NCI-H526 (cell line): ENCODE data around the gene MPPED1.
A peak's percentile ranks its signal among the peaks of the same experiment; 100 is the strongest.

Experiments
- DNase-seq, 2 experiments: peaks; one replicate each; lab custom pipeline; 2025; lab: John Stamatoyannopoulos, UW

MPPED1 gene

DNA sequence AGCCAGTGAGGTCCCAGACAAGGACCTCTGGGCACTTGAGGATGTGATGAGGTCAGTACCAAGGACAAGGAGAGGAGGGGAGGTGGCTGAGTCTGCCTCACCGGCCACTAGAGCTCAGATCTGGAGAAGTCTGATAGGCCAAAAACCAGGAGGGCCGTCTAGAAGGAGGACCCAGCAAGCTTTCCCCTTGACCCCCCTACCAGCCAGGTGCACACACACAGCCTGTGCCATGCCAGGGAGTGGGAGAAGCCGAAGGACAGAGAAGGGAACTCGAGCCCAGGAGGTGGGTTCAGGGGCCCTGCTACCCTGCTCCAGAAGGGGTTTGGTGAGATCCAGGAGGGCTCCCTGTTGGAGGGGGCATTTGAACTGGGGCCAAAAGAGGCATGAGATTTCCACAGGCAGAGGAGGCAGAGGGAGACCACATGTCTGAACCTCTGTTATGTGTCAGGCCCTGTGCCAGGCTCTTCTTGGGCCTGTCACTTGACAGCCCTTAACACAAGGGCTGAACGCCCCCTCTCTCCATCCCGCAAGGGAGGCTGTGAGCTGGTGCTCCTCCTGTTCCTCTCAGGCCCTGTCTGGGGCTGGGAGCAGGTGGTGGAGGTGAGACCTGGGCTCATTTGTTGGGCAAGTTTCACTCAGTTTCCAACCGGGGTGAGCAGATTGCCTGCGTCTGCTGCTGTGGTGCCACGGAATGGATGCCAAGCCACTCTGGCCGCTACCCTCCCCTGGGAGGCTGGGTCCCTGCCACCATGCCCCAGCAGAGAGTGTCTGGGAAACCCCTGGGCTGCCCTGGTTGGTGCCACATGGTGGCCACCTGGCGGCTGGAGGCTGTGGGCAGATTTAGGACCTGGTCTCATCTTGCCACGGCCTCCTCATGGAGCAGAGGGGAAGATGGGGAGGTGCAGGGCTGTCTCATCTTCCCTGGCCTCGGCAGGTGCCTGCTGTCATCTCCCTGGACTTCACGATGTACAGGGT is 65.2 kb downstream of the MPPED1 start:
- DNase-seq = no peak

DNA sequence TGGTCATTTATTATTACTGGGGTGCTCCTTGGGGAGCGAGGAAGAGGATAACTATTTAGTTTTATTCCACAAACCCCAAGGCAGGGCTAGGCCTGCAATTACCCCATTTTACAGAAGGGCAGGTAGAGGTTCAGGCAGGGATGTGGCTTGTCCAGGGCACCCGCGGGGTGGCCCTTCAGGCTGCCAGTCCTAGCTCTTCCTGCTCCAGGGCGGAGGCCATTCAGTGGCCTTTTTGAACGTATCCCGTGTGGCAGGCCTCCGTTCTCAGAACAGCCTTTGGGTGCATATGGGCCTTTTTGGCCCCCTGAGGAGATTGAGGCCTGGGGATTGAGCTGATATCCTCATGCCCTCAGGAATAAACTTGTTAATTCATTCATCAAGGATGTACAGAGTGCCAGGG is 66.2 kb downstream of the MPPED1 start:
- DNase-seq = no peak

DNA sequence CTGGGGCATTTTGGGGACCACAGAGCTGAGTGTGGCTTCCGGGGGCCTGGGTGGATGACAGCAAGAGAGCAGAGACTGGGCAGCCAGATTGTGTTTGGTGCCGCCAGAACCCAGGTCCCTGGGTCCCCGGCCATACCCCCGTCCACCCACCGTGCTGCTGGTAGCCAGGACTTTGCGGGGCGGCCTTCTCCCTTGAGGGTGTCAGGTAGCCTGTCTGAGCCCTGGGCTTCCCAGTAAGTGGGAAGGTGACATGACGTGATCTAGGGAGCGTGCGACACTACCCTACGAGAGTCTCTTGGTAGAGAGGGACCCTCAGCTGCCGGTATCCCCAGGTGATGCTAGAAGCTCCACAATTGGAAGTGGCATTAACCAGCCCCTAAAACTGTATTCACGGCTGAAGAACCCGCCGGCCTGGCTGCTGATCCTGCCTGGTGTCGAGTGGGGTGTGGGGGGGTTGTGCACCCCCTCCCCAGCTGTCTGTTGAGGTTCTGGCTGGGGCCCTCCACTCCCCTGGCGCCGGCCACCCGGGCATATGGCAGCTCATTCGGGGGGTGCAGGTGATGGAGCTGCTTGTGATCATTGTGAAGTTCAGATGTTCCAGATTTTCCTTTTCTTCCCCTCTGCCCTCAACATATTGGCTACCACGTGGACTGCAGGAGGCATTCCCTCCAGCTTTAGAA is 66.9 kb downstream of the MPPED1 start:
- DNase-seq = no peak

DNA sequence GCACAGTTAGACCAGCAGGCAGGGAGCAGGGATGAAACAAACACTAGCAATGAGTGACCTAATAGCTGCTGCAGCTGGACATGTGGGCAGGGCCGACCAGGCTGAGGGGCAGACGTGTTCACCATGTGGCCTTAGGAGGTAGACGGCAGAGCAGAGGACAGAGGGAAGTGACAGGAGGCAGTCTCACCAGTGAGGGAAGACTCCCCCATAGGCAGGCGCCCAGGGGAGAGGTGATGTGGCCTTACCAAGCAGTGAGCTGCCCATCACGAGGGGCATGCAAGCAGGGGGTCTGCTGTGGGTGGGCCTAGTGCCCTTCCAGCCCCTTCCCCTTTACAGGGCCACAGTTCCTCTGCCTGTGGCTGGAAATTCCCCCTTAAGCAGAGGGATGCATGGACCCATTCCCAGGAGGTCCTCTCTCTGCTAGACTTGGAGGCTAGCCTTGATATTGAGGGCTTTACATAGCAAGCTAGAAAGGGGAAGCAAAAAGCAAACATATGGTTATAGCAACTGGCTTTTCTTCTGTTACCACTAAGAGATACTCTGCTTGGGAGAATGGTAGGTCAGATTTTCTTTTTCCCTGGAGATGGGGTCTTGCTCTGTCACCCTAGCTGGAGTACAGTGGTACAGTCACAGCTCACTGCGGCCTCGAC is 67.6 kb downstream of the MPPED1 start:
- no peak for DNase-seq

DNA sequence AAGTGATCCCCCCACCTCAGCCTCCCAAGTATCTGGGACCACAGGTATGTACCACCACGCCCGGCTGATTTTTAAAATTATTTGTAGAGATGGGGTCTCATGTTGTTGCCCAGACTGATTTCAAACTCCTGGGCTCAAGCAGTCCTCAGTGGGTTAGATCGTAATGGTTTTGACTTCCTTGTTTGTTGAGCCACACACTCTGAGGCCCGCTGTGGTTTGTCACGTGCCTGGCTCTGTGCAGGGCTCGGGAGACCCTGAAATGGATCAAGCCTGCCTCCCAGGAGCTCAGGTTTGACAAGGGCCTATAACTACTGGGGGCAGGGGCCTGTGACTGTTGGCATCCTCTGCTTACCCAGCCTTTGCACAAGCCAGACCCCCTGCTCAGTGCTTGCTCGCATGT is 68.1 kb downstream of the MPPED1 start:
- DNase-seq = no peak

DNA sequence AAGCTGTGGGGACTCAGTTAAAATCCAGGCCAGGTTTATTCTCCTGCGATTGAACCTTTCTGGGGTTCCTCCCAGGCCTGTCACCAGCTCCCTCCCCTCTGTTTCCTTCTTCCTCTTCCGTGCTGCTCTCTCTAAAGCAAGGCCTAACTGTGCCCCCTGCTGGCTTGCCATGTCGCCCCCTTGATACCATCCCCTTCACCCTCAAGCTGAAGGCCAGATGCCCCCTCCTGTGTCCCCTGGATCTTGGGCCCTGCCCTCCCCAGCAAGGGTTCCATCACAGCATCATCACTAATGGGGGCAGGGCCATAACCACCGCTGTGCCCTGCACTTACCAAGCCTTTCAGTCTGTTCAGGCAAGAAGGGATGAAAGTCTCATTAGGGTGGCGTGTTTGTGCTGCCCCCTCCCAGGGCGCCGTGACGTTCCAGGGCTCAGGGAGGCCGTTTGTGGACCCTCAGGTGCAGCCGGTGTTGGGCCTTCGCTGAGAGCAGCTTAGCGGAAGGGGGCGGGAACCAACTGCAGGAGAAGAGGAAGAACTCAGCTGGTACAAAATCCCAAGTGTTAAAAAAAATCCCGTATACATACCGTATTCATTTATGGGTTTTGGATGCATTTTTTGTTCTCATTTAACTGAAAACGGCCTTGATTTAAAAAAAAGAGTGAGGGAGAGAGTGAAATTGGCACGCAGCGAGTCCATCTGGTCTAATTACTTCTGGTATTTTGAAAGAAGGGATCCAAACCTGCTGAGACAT is 69.9 kb downstream of the MPPED1 start:
- DNase-seq = peak in 1 of 2 experiments; percentile 7

DNA sequence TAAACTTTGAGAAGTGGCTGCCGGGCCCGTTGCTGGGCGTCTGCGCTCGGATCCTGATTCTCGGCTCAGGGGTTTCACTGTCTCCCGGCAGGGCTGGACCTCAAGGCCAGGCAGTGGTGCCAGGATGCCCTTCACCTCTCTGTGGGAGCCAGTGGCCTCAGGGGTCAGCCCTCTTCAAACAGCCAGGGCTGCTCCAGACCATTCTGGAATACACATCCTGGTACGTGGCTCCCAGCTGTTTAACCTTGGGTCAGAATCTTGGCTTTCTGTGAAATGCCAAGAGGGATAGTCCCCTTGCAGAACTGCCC is 70.5 kb downstream of the MPPED1 start:
- no peak for DNase-seq

DNA sequence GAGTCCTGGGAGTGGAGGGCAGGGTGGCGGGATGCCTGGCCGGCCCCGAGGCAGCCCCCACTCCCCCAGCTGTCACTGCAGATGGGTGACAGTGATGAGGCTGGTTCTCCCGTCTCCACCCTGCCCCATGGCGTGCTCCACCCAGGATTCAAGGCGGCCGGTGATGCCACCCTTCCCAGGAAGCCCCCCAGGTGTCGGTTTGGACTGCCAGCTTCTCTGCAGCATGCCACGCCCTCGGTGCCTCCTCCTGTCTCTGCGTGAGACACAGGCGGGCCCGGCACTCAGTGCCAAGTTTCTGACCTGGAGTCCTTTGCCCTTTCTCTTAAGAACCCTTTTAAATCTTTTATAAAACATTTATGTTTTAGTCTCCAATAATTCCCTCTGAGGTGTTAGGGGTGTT is 71.5 kb downstream of the MPPED1 start:
- no peak for DNase-seq

DNA sequence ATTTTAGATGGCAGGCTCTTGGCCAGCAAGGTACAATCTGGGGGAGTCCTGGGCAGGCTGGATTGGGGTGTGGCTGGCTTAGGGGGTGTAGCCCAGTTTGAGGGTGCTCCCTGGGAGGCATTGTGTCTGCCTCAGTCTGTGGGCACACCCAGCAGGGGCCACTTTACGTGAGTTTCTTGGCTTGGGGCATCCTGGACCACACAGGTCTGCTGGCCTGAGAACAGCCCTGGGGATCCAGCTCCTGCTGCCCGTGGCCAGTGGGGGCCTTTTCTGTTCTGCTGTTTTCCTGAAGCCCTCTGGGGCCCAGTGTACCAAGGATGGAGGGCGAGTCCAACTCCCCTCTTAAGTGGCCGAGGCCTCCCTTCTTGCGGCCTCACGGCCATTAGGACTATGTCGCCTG is 71.9 kb downstream of the MPPED1 start:
- no peak for DNase-seq

DNA sequence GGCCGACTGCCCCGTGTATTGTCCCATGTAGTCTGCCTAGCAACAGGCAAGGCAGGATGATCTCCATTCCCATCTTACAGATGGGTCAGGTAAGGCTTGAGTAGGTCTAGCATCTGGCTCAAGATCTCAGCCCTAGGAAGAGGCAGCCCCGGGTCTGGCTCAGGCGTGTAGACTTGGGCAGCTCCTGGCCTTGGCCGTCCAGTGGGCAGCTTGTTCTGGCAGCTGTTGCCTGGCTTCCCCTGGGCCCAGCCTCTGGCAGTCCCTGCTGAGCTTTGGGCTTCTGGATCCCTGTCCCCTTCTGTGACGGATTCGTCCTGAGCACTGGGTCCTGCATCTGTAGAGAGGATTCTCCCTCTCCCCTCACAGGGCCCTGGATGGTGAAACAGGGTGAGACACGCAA is 72.4 kb downstream of the MPPED1 start:
- no peak for DNase-seq

DNA sequence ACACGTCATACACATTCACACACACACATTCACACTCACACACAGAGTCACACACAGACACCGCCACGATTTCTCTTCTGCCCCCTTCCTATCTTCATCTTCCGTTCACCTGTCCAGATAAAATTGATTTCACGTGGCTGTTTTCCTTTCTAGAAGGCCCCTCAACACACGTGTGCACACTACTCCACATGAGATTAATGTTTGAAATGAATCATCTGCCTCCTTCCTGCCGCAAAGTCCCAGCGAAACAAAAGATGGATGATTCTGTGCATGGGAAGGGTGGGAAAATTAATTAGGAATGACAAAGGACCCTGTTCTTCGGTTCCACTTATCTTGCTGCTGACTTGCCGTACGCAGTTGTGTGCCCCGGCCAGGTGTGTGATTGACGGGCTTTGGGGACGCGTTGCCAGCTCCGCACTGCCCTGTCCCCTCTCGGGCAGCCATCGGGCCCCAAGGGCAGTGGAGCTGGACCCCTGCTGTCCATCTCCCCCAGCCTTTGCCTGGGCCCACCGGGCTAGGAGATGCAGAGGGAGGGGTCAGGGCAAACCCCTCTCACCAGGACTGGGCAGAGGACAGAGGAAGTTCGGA is 73.8 kb downstream of the MPPED1 start:
- no peak for DNase-seq

DNA sequence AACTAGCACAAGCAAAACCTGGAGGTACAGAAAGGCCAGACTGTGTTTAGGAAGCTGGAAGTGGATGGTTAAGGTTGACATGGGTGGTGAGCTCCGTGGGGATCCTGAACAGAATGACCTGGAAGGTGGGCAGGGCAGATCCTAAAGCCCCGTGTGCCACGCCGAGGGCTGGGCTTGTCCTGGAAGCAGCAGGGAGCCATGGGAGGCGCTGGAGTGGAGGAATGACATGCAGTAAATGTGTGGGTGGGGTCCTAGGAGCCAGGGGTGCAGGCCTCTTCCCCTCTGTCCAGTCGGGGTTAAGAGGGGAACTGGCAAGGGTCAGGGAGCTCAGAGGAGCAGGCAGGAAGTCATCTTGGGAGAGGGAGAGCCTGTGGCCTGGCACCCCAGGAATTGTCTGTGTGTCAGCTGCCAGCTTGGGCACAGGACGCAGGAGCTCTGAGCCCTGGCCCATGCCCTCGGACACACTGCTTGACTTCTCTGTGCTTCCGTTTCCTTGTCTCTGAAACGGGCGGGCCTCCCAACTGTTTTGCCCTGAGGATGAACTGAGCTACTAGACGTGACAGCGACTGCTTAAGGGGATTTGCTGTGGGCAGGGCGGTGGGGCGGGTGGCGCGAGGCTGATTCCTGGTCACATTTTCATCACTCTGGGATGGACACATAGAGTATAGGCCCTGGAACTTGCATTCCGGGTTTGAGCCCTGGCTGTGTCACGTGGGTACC is 75.7 kb downstream of the MPPED1 start:
- DNase-seq = no peak

DNA sequence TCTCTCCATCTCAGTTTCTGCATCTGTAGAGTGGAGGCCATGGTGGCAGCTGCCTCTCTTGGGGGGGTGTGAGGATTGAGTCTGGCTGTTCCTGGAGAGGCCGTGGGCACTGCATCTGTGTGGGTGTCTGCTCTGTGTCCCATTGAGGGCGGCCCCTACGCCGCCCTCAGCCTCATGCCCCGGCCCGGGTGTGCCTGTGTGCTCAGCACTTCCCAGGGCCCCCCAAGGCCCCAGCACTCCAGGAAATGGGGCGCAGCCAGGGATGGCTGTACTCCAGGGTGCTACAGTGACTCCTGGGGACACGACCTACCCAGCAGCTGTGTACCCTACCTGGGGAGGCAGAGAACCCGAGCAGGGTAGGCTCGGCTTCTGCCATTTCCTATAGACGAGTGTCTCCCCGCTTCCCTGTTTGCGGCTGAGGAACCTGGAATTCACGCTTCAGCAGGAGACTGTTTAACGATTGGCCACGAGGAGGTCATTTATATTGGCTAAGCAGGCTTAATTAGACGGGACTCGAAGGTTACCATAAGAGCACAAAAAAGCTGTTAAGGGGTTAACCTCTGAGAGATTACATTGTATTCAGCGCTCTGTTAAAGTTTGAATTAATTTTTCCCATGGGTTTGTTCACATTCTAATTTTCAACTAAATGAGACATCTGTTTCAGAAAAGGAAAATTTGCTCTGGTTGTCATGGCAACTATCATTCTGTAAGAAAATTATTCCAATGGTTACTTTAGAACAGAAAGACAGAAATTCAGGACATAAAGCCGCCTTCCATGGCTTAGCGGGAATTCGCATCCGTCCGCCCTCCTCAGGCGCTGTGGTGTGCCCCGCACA is 76.4 kb downstream of the MPPED1 start:
- DNase-seq = no peak

DNA sequence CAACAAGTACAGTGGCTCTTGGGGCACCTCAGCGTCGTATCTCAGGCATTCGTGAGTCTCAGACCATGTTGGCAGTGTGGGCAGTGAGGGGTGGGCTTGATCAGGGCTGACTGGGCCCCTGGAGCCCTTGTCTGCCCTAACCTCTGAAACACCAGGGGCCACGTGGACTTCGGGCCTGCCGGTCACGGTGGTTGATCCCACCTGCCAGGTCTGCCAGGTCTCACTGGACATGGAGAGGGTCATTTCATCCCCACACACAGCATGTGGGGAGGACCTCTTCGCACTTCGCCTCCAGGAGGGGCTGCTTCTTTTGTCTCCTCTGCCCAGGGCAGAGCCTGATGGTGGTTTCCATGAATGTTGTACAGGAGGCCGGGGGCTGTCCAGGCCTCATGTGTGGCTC is 77.1 kb downstream of the MPPED1 start:
- no peak for DNase-seq

DNA sequence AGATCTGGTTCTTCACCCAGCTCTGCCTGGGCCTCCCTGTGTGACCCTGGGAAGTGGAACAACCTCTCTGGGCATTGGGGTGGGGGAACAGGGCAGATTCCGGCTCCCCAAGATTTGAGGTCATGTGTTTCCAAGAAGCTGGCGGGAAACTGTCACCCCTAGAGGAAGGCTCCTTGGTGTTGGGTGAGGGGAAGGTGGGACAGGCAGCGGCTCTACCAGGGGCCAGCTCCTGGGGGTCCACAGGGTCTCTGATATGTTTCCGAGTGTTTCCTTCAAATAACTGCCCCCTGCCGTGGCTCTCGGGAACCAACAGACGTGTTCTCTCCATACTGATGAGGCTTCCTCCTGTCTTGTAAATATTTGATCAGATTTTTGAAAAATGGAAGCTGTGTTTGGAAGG is 78.5 kb downstream of the MPPED1 start:
- no peak for DNase-seq

DNA sequence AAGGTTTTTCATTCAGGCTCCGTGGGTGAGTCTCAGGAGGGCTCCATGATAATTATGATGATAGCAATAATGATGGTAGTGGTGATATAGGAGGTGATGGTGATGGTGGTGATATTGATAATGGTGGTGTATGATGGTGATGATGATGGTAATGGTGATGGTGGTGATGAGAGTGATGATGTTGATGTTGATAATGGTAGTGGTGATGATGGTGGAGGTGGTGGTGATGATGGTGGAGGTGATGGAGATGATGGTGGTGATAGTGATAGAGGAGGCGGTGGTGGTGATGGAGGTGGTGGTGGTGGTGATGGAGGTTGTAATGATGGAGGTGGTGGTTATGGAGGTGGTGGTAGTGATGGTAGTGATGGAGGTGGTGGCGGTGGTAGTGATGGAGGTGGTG is 79.4 kb downstream of the MPPED1 start:
- no peak for DNase-seq

DNA sequence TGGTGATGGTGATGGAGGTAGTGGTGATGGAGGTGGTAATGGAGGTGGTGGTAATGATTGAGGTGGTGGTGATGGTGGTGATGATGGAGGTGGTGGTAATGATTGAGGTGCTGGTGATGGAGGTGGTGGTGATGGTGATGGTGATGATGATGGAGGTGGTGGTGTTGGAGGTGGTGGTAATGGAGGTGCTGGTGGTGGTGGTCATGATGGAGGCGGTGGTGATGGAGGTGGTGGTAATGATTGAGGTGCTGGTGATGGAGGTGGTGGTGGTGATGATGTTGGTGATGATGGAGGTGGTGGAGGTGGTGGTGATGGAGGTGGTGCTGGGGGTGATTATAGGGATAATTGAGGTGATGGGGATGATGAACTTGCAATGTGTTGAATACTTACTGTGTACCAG is 79.9 kb downstream of the MPPED1 start:
- DNase-seq = no peak

DNA sequence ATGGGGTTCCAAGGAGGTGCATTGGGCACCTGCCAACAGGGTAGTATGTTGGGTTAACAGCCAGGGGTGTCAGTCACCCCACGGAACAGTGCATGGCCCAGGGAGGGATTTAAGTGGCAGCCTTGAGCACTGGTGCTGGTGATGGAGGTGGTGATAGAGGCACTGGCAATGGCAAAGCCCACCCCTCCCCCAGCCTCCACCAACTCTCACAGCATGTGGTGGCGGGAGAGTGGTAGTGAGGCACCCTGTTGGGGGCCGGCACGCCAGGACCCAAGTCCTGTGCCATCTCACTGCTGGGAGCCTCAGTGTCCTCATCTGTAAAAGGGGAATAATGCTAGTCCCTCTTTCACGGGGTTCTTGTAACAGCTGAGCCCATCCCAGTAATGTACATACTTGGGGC is 81.5 kb downstream of the MPPED1 start:
- DNase-seq = no peak

DNA sequence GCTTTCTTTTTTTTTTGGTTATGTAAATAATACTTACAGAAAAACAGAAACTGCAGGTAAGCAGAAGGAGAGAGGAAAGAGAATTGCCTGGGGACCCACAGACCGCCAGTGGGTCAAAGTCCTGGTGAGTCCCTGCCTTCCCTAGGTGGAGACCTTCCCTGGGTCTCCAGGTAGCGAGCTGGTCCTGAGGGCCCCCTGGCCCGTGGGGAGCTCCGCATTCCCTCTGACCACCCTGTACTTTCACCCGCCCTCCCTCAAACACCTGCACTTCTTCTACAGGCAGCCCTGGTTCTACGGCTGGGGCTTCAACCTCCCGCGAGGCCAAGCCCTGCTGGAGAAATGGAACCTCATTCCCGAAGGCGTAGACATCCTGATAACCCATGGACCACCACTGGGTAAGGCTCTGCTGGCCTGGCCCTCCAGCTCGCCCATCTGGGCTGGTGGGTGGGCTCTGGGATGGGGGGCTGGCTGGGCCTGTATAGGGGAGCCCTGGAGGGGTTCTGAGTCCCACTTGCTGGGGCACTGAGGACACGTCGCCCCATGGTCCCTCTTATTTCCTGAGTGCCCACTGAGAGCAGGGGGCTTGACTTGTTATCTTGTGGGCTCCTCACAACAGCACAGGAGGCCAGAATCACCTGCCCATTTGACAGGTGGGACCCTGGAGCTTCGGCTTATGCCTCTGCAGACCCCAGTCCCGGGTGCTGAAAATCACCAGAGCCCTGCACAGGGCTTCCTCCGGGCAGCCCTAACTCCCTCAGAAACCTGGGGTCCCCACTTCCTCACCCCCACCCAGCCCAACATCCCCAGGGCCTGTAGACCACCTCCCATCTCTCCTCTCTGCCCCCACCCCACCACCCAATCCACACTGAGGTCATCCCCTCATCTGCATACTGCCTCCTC is 86.4 kb downstream of the MPPED1 start:
- no peak for DNase-seq
